ENCODE results near the gene TXLNB.

TXLNB gene

DNA sequence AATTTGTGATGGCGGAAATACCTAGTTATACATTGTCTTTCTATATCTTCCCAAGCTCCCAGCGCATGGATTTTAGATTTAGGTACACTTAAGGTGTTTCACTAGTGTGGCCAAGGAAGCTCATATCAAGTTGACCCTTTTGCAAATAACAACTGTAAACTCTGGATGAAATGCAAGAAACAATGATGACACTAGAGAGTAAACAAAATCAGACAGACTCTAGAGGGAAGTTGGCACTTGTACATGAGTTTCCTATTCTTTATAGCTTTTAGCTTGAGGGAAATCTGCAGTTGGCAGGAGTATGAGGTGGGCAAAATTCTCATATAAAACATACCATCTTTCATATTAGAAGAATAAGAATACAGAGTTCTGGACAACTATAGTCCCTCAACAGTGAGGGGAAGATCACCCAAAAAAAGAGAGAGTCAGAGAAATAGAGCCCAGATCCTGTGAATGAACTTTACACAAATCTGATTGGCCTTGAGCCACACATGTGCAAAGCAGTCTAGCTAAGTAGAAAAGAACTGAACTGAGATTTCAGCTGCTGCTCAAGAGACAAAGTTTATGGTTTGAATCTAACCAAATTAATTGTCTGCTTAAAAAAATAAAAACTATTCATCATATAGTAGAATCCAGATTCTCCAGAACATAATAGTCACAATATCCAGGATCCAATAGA is 26.1 kb downstream of the TXLNB start:
- POLR2A ChIA-PET: no interaction called here
- TF ChIP-seq ZNF302 (tag by site-specific recombination; IDR thresholded peaks at IDR 0.05; ENCODE audit: low read depth) (no peak), ZNF223 (tag by site-specific recombination; IDR thresholded peaks at IDR 0.05) (no peak), ZNF138 (tag by site-specific recombination; IDR thresholded peaks at IDR 0.05; ENCODE audit: borderline replicate concordance) (no peak), ZNF843 (tag by site-specific recombination; IDR thresholded peaks at IDR 0.05) (no peak), ZNF596 (tag by site-specific recombination; IDR thresholded peaks at IDR 0.05) (no peak), ZBTB26 (tag by site-specific recombination; optimal IDR thresholded peaks at IDR 0.05) (no peak), ZNF16 (tag by site-specific recombination; IDR thresholded peaks at IDR 0.05; ENCODE audit: low read depth) (no peak), SALL2 (tag by site-specific recombination; IDR thresholded peaks at IDR 0.05; ENCODE audit: borderline replicate concordance) (no peak), ZNF654 (tag by site-specific recombination; IDR thresholded peaks at IDR 0.05; ENCODE audit: low read depth) (no peak), ZNF404 (tag by site-specific recombination; IDR thresholded peaks at IDR 0.05) (no peak), ZNF473 (tag by site-specific recombination; IDR thresholded peaks at IDR 0.05) (no peak), ZNF10 (tag by site-specific recombination; IDR thresholded peaks at IDR 0.05) (no peak), ZNF549 (tag by site-specific recombination; IDR thresholded peaks at IDR 0.05) (no peak), ZNF239 (tag by site-specific recombination; IDR thresholded peaks at IDR 0.05) (no peak), ZNF221 (tag by site-specific recombination; IDR thresholded peaks at IDR 0.05; ENCODE audit: borderline replicate concordance) (no peak), ZXDB (tag by site-specific recombination; IDR thresholded peaks at IDR 0.05) (no peak), ZNF292 (tag by site-specific recombination; IDR thresholded peaks at IDR 0.05; ENCODE audit: borderline replicate concordance, low read depth) (no peak), ZNF426 (tag by site-specific recombination; IDR thresholded peaks at IDR 0.05) (no peak), BCL11B (tag by site-specific recombination; IDR thresholded peaks at IDR 0.05; ENCODE audit: low read depth) (no peak), ZNF626 (tag by site-specific recombination; IDR thresholded peaks at IDR 0.05) (no peak)
- Histone ChIP-seq H3K4me3 (ENCODE audit: low read depth, low read length) (no peak overlapping the region), H3K4me1 (ENCODE audit: control insufficient read depth, insufficient read depth, low read length) (no peaks in the 10 kb centered on the region), H3K27ac (ENCODE audit: extremely low read depth, low read depth, low read length) (no peak overlapping the region), H3K36me3 (ENCODE audit: control insufficient read depth in 2 of 2, insufficient read depth in 1 of 2, low read length in 2 of 2) (no peaks in the 10 kb centered on the region), H3K9me3 (ENCODE audit: control insufficient read depth, insufficient read depth, low read depth, low read length) (no peaks in the 10 kb centered on the region)
- CTCF ChIA-PET: interaction anchor here (0.7 to 1.9 kb wide), 3 partner anchors 15 to 450 kb away, joined by 4 to 5 read pairs (median 5); no protein-coding TSS in a partner anchor

DNA sequence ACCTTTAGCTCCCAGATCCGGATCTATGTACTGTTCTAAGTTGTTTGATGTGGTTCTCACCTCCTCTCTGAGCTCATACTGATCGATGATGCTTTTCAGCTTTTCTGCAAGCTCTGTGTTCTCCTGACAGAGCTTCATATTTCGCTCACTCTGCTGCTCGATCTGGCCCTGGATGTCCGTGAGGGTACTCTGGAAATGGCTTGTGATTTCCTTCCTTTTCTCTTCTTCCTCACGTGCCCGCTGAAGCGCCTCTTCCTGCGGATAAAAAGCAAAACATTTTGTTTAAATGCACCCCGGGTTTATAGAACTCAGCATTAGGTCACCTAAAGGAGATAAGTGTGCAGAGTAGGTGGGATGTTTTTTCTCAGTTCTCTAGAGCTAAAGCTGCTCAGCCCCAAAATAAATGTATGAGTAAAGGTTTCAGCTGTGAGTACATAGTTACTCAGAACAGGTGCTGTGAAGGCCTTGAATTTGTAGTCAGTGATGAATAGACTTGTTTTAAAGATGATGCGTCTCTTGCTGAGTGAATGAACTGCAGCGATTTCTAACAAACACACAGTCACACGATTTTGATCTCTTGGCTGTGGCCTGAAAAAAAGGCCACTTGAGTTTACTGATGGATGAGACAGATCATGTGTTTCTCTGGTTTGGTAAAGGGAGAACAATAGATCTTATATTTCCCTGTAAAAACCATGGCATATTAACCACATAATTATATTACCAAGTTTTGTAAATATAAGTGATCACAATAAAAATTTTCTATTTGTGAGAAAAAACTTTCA is 29.1 kb downstream of the TXLNB start:
- ChIA-PET CTCF (interaction anchor here (0.5 to 2.8 kb wide), 4 partner anchors 10 to 674 kb away, joined by 3 to 19 read pairs (median 3); no protein-coding TSS in a partner anchor), POLR2A (no interaction called here)
- Histone ChIP-seq H3K9me3 (ENCODE audit: control insufficient read depth, insufficient read depth, low read depth, low read length) (no peaks in the 10 kb centered on the region), H3K36me3 (ENCODE audit: control insufficient read depth in 2 of 2, insufficient read depth in 1 of 2, low read length in 2 of 2) (no peaks in the 10 kb centered on the region), H3K4me1 (ENCODE audit: control insufficient read depth, insufficient read depth, low read length) (no peaks in the 10 kb centered on the region), H3K4me3 (ENCODE audit: low read depth, low read length) (no peak overlapping the region), H3K27ac (ENCODE audit: extremely low read depth, low read depth, low read length) (no peak overlapping the region)
- TF ChIP-seq ZXDB (tag by site-specific recombination; IDR thresholded peaks at IDR 0.05) (no peak), SETDB1 (IDR thresholded peaks at IDR 0.05; ENCODE audit: insufficient read length, low read length) (peak; percentile 47)

Data from HEK293 (cell line).